ENCODE results near the gene CYTL1.

DNA sequence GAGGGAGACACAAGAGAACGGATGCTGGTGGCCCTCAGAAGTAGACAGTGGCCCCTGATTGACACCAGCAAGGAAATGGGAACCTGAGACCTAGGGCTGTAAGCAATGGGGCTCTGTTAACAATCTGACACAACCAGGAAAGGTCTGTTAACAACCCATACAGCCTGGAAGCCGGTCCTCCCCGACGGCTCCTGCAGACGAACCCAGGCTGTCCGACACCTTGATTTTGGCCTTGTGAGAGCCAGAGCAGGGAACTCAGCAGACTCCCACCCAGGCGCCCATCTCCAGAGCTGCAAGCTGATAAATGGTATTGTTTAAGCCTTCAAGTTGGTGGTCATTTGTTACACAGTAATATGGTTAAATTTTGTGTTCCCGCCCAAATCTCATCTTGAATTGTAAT is 10.2 kb upstream of the CYTL1 start:
- TF ChIP-seq, protein P1, sequence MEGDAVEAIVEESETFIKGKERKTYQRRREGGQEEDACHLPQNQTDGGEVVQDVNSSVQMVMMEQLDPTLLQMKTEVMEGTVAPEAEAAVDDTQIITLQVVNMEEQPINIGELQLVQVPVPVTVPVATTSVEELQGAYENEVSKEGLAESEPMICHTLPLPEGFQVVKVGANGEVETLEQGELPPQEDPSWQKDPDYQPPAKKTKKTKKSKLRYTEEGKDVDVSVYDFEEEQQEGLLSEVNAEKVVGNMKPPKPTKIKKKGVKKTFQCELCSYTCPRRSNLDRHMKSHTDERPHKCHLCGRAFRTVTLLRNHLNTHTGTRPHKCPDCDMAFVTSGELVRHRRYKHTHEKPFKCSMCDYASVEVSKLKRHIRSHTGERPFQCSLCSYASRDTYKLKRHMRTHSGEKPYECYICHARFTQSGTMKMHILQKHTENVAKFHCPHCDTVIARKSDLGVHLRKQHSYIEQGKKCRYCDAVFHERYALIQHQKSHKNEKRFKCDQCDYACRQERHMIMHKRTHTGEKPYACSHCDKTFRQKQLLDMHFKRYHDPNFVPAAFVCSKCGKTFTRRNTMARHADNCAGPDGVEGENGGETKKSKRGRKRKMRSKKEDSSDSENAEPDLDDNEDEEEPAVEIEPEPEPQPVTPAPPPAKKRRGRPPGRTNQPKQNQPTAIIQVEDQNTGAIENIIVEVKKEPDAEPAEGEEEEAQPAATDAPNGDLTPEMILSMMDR (IDR thresholded peaks at IDR 0.05; ENCODE audit: low read depth, low read length): no peak
- no peak for TF ChIP-seq EZH2phosphoT487 (IDR thresholded peaks at IDR 0.05; ENCODE audit: low read depth)

Measured in OCI-LY3 (cell line).